GM18907 (cell line): ENCODE data around the gene USPL1.
"Not testable (repeated sequence)": the region's sequence is repeated elsewhere in the genome, so short reads cannot be mapped to it uniquely, and the experiment has no call there.

ENCODE experiments used
- ATAC-seq: cut with Tn5 transposase; IDR thresholded peaks from one replicate; pipeline ENCODE4 v1.9.1; 2021; ENCODE audit warnings: mild to moderate bottlenecking, moderate library complexity; ENCODE audit not compliant: unreplicated experiment

Gene USPL1

DNA sequence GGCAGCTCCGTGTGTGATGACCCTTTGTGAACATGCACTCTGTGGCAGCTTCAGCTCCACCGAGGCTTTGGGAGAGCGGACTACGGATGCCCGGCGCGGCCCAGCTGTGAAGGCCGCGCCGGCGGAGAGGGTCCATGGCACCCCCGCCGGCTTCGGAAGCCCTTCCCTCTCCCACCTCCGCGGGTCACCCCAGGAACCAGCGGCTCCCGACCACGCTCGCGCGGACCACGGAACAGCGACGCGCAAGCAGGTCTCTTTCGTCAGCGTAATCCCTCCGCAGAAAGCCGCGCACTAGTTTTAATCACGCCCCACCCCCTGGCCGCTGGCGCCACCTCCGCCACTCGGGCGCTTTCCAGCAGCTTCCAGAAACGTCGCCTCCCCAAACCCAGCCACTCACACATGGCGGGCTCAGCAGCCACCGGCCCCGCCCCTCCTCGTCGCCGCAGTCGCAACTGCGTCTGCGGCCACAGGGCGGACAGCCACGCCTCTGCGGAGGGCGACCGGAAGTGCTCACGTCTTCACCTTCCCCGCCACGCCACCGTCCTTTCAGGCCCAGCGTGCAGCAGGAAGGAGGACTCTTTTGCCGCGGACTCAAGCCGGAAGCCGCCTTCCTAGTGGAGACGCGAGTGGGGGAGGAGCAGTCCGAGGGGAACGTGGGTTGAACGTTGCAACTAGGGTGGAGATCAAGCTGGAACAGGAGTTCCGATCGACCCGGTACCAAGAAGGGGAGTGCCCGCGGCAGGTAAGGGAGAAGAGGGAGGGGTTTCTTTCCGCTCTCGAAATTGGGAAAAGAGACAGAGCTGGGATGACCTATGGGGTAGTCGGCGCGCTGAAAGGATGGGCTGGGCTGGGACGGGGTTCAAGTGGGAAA is at the start of gene USPL1:
Gene USPL1, plus strand, starts transcription at position 606 of the 871 bp plus-strand sequence. CDS start 3,221 bp downstream, outside the sequence.
- ATAC-seq: peak; percentile 89

DNA sequence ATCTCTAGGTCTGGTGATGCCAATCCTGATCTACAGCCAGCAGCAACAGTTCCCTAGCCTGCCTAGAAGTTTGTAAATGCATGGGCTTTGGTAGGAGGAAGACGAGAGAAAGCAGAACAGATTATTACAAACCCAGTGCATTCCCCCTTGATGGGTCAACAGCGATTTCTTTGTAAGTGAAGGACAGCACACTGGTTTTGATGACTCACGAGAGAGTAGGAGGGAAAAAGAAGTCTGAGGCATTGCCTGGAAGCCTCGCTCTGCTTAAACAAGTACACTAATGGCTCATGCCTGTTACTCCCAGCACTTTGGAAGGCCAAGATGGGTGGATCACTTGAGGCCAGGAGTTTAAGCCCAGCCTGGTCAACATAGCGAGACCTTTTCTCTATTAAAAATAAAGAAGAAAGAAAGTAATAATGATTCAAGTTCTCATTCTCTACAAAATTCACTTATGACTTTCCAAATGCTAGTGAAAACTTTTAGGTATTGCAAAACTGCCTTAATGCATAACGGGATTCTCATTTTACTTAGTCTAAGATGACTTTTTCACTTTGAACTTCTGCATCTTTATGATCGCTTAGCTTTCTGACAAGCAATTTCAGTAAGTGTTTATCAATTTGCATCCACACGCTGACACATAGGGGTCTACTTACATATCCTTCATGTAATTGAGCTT is 47.7 kb upstream of the USPL1 start:
- no peak for ATAC-seq

DNA sequence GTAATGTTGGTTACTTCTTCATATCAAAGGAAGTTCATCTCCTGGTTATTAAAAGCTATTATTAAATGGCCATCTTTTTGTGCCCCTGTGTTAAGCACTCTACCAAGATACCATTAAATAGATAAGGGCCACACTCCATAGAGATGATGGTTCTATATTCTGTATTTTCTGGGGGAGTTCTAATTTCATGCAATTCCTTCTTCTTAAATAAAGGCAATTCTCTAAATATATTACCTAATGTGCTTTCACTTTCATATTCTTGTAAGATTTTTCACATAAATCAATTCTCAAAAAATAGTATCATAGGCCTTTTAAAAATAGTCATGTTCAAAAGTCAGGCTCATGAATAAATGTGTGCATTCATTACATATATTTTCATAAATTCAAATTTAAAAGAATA is 47.0 kb upstream of the USPL1 start:
- ATAC-seq: no peak

DNA sequence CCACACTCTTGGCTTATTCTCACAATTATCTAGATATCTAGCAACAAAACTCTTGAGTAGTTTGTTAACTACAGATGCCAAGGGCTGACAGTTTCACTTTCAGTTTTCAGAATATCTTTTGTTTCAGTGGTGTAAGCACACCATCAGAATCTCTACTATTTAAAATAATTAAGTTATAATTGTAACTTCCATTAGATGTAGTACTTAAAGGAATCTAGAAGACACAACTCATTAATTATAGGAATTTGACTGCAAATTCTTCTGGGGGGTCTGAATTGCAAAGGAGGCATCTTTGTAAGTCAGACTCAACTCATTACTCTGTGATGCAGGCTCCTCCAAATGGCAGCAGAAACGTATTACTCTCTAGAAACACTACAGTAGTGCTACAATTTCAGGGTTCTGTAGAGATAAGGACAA is 44.9 kb upstream of the USPL1 start:
- peak; percentile 72 for ATAC-seq

DNA sequence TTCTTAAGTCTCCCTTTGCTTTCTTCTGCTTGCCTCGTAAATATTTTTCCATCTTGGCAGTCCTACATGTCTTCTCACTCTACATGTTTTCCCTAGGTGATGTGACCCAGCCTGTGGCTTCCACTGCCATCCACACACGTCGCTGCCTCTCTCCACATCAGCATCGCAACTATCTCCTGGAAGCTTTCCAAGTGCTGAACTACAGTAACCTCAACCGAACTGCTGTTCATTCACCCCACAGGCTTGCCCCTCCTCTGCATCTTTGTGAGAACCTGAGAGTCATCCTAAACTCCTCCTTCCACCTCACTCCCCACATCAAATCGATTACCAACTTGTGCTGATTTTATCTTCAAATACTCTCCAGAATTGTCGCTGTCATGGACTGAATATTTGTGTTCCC is 41.2 kb upstream of the USPL1 start:
- ATAC-seq: no peak

DNA sequence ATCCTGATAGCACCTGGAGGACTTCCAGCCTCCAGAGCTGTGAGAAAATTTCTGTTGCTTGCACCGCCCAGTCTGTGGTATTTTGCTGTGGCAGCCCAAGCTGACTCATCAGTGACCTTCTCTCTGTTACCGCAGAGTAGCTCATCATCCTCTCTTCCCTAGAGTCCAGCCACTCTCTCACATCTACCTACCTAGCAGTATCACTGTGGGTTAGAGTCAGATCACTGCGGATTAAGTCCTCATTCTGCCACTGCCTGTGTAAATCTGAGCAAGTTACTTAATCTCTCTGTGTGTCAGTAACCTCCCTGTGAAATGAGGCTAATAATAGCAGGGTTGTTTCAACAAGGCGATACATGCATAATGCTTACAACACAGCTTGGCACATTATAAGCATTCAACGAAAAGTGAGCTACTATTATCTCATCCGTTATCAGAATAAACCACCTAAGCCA is 40.3 kb upstream of the USPL1 start:
- no peak for ATAC-seq

DNA sequence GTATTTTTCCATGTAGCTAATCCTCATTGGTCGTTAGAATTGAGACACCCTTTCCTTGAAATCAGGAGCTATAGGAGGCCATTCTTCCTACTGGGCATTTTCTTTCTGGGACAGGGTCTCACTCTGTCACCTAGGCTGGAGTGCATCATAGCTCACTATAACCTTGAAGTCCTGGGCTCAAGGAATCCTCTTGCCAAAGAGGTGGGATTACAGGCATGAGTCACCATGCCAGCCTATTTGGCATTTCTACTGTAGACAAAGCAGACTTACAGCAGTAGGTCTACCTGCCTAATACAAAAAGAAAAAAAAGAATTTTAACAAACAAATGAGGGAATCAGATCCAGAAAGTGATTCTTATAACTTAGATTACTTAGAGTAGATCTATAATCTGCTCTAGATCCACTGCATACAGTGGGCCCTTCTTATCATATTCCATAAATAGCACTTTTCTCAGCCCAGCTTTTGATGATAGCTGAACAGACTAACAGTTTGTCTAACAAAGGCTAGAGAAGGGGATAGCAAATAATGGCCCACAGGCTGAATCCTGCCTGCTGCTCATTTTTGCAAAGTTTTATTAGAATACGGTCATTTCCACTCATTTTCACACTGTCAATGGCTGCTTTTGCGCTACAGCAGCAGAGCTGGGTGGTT is 36.7 kb upstream of the USPL1 start:
- no peak for ATAC-seq

DNA sequence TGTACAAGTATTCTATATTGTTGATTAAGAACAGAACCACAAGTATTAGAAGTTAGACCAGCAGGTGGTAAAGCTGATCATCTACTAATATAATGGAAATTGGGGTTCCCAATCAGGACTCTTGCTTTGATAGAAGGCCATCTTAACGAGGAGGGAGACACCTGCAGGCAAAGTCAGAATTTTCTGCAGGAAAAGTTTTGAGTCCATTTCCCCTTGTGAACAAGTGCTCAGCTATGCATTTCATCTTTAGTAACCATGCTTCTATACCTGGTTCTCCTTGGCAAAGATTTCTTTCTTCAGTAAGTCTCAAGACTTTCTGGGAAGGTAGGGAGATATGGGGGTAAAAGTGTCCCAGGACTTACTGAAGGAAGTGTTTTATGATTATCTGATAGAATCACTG is 36.1 kb upstream of the USPL1 start:
- ATAC-seq: no peak

DNA sequence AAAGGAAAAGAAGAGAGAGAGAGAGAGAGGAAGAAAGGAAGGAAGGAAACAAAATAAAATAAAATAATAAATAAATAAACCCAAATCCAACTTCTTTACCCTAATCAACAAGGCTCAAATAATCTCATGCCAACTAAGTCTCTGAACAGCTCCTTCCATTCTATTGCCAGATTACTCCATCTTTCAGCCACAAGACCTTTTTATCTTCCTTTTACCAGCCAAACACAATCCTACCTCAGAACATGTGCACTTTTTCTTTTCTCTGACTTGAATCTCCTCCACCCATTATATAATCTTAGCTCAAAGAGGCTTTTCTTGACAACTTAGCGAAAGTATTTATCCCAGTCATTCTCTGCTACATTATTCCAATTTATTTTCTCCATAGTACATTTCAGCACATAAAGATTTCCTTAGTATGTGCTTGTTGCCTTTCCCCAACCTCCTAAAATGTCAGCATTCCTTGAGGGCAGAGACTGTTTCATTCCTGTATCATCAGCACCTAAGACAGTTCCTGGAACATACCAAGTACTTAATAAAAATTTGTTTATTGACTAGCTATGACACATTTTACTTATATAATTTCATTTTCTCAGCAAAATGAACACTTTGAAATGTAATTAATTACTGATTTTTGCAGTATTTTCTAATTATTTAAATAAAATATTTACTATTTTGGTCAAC is 33.5 kb upstream of the USPL1 start:
- ATAC-seq: no peak

DNA sequence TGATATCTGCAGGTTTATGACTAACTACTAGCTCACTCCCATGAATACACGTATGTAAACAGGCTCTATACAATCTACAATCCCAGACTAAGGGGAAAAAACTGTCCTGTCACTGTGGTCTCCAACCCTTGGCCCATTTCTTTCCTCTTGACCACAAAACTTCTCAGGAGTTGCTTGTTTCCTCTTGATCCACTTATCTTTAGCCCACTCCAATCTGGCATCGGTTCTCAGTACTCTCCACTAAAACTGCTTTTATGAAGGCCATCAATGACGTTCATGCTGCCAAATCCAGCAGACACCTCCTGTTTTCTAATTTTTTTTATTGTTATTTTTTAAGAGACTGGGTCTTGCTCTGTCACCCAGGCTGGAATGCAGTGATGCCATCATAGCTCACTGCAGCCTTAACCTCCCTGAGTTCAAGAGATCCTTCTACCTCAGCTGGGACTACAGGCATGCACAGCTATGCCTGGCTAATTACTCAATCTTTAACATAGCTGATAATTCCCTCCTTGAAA is 31.9 kb upstream of the USPL1 start:
- ATAC-seq: no peak

DNA sequence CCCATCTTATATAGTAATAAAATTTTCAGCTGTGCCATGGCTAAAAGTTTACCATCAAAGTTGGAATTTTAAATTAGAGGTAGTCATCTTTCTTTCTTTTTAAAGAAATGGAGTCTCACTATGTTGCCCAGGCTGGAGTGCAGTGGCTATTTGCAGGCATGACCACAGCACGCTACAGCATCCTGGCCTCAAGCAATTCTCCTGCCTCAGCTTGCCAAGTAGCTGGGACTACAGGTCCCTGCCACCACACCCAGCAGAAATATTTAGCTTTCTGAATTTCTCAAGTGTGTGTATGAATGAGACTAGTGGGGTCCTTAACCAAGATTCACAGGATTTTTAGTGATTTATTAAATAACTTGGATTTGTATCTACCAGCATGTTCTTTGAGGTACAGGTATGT is 30.5 kb upstream of the USPL1 start:
- ATAC-seq: no peak

DNA sequence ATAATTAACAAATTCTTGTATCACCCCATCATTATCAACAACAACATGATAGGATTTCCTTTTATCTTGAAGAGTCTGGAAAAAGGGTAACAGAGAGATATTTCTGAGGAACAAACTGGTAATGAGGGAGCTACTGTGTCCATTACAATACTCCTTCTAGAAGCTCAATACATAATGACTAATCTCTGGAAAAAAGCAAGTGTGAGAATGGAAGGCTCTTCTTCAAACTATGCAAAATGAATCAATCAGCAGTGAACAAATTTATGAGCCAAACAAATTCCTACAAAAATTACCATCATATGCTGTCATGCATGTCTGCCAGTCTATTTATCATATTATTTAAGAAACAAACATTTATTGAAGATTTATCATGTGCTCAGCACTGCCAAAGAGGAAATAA is 30.0 kb upstream of the USPL1 start:
- no peak for ATAC-seq

DNA sequence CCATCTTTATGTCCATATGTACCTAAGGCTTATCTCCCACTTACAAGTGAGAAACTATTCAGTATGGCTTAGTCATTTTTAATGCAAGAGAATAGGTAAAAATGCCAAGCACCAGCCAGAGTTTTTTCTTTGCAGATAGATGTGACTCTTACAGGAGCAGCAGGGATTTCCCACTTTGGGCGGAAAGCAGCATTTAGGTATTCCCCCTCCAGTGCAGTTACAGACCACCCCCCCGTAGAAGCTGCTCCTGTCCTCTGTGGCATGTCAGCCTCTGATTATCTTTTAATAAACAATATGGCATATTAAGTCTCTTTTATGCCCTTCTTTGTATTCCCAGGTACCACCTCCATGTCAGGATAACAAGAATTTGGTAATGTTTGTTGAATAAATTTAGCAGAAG is 24.7 kb upstream of the USPL1 start:
- no peak for ATAC-seq

DNA sequence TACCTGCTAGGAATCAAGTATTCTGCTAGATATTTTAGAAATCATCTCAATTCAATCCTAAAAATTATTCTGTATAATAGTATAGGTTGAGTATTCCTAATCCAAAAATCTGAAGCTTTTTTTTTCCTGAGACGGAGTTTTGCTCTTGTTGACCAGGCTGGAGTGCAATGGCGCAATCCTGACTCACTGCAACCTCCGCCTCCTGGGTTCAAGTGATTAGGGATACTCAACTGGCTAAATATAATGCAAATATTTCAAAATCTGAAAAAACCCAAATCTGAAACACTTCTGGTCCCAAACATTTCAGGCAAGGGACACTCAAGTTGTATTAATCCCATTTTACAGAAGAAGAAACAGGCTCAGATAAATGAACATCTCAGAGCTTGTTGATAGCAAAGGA is 17.2 kb upstream of the USPL1 start:
- no peak for ATAC-seq

DNA sequence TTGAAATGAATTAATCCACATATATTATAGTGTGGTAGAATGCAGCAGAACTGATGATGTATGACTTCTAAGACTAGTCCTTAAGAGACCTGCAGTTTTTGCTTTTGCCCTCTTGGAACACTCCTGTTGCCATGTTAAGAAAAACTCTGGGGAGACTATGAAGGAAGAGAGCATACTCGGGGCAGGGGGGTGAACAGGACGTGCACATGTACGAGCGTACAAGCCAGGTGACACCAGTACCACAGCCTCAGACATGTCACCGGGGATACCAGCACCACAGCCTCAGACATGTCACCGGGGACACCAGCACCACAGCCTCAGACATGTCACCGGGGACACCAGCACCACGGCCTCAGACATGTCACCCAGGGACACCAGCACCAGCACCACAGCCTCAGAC is 15.9 kb upstream of the USPL1 start:
- ATAC-seq: no peak

DNA sequence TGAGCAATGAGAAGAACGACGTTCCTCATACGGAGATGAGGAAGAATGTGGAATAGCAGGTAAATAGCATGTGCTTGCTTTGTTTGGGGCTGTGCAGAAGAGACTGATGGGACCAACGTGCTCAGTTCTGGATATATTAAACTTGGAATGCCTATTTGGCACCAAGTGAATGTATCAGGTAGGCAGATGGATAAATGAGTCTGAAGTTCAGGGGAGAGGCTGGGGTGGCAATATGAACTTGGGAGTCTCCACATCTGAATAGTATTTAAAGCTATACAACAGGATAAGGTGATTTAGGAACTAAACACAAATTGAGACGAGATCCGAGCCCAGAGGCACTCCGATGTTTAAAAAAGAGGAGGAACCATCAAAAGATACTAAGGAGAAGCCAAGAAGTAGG is 12.7 kb upstream of the USPL1 start:
- ATAC-seq: no peak

DNA sequence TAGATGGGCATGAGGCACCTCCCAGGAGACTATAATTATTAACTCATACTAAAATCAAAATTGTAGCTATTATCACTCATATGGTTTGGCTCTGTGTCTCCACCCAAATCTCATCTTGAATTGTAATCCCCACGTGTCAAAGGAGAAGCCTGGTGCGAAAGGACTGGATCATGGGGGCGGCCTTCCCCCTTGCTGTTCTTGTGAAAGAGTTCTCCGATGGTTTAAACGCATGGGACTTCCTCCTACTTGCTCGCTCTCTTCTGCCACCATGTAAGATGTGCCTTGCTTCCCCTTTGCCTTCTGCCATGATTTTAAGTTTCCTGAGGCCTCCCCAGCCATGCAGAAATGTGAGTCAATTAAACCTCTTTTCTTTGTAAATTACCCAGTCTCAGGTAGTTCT is 10.5 kb upstream of the USPL1 start:
- not testable (repeated sequence) for ATAC-seq

DNA sequence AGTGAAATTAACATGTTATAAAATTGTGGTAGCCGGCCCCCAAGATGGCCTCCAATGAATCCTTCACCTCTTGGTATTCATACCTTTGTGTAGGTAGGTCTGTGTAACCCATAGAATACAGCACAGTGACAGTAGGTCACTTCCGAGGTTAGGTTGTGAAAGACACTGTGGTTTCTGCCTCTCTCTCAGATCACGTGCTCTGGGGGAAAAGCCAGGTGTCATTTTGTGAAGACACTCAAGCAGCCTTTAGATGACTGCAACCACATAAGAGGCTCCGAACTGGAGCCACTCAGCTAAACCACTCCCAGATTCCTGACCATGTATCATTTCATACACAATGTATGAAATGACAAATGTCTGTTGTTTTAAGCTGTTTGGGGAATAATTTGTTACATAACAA is 9.8 kb upstream of the USPL1 start:
- peak; percentile 97 for ATAC-seq

DNA sequence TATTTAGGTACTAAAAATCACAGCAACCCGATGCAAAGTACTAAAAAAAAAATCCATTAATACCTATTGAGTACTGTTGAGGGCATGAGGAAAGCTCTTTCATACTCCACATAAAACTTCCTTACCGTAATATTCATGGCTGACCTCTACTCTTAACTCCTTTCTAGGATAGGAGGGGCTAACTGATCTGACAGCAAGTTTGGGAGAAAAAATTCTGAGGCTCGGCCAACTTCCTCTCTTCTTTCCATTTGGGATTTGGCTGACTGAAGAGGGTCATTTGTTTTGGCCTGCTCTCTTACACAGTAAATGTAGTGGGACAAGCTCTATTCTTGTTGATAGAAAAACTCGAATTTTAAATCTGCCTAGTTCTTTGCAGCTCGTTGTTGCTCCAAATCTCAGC is 9.4 kb upstream of the USPL1 start:
- ATAC-seq: peak; percentile 2

DNA sequence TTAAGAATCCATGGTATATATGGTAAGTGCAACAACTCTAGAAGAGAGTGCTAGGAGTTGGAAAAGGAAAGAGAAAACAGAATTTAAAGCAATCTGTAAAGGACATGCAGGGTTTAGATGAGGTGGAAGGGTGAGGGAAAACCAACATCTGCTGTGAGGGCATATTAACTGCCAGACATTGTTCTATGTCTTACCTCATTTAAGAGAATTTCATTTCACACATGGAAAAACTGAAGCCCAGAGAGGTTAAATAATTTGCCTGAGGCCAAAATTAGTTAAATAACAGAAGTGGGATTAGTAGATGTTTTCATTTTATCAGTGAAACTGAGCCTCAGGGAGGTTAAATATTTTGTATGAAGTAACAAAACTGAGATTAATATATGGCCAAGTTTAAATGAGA is 7.4 kb upstream of the USPL1 start:
- no peak for ATAC-seq

DNA sequence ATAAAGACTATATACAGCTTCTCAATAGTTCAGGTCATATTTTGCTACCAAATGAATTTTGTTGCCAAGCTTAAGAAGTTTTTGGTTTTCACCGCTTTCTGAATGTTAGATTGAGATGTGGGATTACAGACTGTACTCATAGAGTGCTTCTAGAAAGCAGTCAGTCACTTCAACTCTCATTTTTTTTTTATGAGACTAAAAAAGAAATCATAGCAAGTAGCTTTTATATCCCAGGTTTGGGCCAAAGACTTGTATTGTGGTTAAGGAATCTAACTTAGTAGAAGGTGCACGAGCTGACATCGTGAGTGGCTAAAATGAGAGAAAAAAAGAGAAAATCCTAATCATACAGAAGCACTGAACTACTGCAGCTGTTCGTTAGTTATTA is 2.2 kb upstream of the USPL1 start:
- no peak for ATAC-seq
